Ovary (tissue), 1 donor: Measurements from ENCODE around the gene HERPUD2.

Experiments used
- EP300 ChIP-seq: sonication (generic); formaldehyde crosslinking; IDR thresholded peaks from one replicate; pipeline ENCODE4 v1.6.1; 2017; ENCODE audit warnings: antibody characterized with exemption
- POLR2A ChIP-seq: fragments of 450-650 bp; IDR thresholded peaks from one replicate; pipeline ENCODE4 v1.6.1; 2017; ENCODE audit warnings: antibody characterized with exemption, mild to moderate bottlenecking, moderate library complexity

- TF ChIP-seq POLR2A (no peak), EP300 (no peak)
Observed at GRCh38 chr7:35704261-35704660, 9.3 kb upstream of the HERPUD2 start.
